ENCODE measurements around the gene KCNG2. TPM values are rescaled to one million over a fixed set of nuclear protein-coding genes. Genes with fewer than 3 reads are reported as not detected.

The KCNG2 gene
- total and polyA plus RNA-seq, 2 of the 4 experiments (the other 2 are of a cell fraction) = not detected

DNA sequence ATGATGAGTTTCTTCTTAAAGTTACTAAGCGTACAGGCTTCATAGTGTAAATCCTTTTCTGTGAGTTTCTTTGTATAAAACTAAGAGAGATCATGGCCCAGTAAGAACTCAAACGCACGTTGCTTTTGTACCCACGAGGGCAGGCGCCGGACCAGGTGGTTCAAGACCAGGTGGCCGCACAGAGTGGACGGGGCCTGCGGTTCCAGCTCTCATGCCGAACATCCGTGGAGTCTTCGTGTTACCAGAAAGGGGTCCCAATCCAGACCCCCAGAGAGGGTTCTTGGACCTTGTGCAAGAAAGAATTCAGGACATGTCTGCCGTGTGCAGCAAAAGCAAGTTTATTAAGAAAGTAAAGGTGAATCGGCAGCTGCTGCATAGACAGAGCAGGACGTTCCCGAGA is 53.0 kb downstream of the KCNG2 start:
- H4K5ac ChIP-seq (ENCODE audit: low read depth, low read length) = no peak overlapping the region
- intact Hi-C loops (cut with micrococcal nuclease) = no loop called here
- H3K27me3 ChIP-seq (ENCODE audit: control insufficient read depth, insufficient read depth, low read length) = no peaks in the 10 kb centered on the region
- no peak overlapping the region for H2AK5ac ChIP-seq (ENCODE audit: low read depth, low read length)
- H3K56ac ChIP-seq (ENCODE audit: extremely low read depth, insufficient read depth, low read length) = no peak overlapping the region
- H4K8ac ChIP-seq (ENCODE audit: low read depth in 2 of 2, low read length in 2 of 2) = no peak overlapping the region
- no peak overlapping the region for H3K4ac ChIP-seq (ENCODE audit: low read depth, low read length)
- no peak overlapping the region for H3K14ac ChIP-seq (replicated peaks; ENCODE audit: low read depth, low read length)
- no peak overlapping the region for H2BK20ac ChIP-seq (ENCODE audit: low read depth, low read length)
- BruUV-seq (replicated peaks) = no TSS peak
- H4K20me1 ChIP-seq (ENCODE audit: insufficient read depth, low read length) = no peaks in the 10 kb centered on the region
- H3K4me2 ChIP-seq (ENCODE audit: low read depth, low read length) = no peak overlapping the region
- H3K23ac ChIP-seq (ENCODE audit: low read depth, low read length) = no peak overlapping the region
- H3K4me1 ChIP-seq (ENCODE audit: control insufficient read depth, insufficient read depth, low read length) = peaks cover 10% of the 10 kb centered on the region
- no peak for ATAC-seq (ENCODE audit: low read depth)
- ChIA-PET CTCF (no interaction called here), POLR2A (ENCODE audit: unreplicated experiment) (no interaction called here)
- WGBS, 2 experiments (ENCODE audit: extremely low coverage in 2 of 2, insufficient read length in 1 of 2) = 90% methylated on average over 8 of the region's 16 CpGs; no CpG with 5 or more reads in 1 of the 2 experiments
- H3K9ac ChIP-seq (ENCODE audit: low read depth, low read length) = no peak overlapping the region
- H2BK120ac ChIP-seq (ENCODE audit: low read depth, low read length) = no peak overlapping the region
- H3K18ac ChIP-seq (ENCODE audit: low read depth, low read length) = no peak overlapping the region
- no peak overlapping the region for H2AFZ ChIP-seq (replicated peaks; ENCODE audit: low read length, poor library complexity)
- no peaks in the 10 kb centered on the region for H3K9me3 ChIP-seq (ENCODE audit: control insufficient read depth, insufficient read depth, low read length)
- no peak overlapping the region for H2BK5ac ChIP-seq (ENCODE audit: low read depth, low read length, poor library complexity, severe bottlenecking)
- H3K79me1 ChIP-seq (ENCODE audit: low read depth in 1 of 2, low read length in 2 of 2) = no peaks in the 10 kb centered on the region
- no peak for TF ChIP-seq BHLHE40 (IDR thresholded peaks at IDR 0.05; ENCODE audit: low read depth, low read length)
- no peak for TF ChIP-seq RAD21 (IDR thresholded peaks at IDR 0.05; ENCODE audit: low read length)
- no peak for TF ChIP-seq RCOR1 (IDR thresholded peaks at IDR 0.05; ENCODE audit: insufficient replicate concordance, low read length)
- TF ChIP-seq RFX5 (IDR thresholded peaks at IDR 0.05; ENCODE audit: low read depth, low read length) = no peak
- no peak for TF ChIP-seq SMC3 (IDR thresholded peaks at IDR 0.05; ENCODE audit: low read depth, low read length)
- TF ChIP-seq CEBPB (IDR thresholded peaks at IDR 0.05; ENCODE audit: low read depth, low read length) = no peak
- TF ChIP-seq USF2 (IDR thresholded peaks at IDR 0.05; ENCODE audit: low read depth, low read length) = no peak
- no peak overlapping the region for H2AK9ac ChIP-seq (replicated peaks; ENCODE audit: low read depth, low read length, poor library complexity)
- no peaks in the 10 kb centered on the region for H3K36me3 ChIP-seq (ENCODE audit: control insufficient read depth, insufficient read depth, low read length)
- in situ Hi-C loops (cut with MboI; ENCODE audit: low sequenced_read_pairs) = no loop called here
- H3K9me1 ChIP-seq (ENCODE audit: insufficient read depth, low read length) = peaks cover 12% of the 10 kb centered on the region
- H2BK15ac ChIP-seq (ENCODE audit: low read depth, low read length) = no peak overlapping the region
- H3K27ac ChIP-seq (ENCODE audit: insufficient read depth, low read length) = no peak overlapping the region
- no peak overlapping the region for H3K4me3 ChIP-seq (ENCODE audit: insufficient read depth, low read depth, low read length)
- H4K91ac ChIP-seq (ENCODE audit: insufficient read depth, low read depth, low read length) = no peak overlapping the region
- no peak for DNase-seq
- dilution Hi-C loops (cut with HindIII; ENCODE audit: low sequenced_read_pairs, unreplicated experiment) = no loop called here

Measured in IMR-90 (cell line).